GM21576 (cell line): ENCODE data around the gene TMEM174.

Experiments
- ATAC-seq: cut with Tn5 transposase; IDR thresholded peaks from one replicate; pipeline ENCODE4 v1.9.1; 2021; ENCODE audit warnings: mild to moderate bottlenecking, moderate library complexity; ENCODE audit not compliant: unreplicated experiment

Gene TMEM174

DNA sequence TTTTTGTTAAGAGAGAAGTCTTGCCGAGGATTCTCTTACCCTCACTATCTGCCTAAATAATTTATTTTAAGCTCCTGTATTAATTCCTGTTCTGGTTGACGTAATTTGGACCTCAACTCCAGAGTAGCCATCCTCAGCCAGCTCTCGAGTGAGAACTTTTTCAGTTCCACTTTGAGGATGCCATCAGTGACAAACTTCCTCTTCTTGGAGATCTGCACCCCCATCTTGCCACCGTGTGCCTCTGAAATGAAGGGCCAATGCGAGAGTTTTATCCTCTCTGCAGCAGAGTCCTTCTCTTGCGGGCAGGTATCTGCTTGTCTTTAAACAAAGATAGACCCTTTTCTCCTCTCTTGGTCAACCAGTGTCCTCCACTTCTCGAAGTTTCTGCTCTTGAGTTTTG, 19.5 kb upstream of the TMEM174 start:
- ATAC-seq = no peak

DNA sequence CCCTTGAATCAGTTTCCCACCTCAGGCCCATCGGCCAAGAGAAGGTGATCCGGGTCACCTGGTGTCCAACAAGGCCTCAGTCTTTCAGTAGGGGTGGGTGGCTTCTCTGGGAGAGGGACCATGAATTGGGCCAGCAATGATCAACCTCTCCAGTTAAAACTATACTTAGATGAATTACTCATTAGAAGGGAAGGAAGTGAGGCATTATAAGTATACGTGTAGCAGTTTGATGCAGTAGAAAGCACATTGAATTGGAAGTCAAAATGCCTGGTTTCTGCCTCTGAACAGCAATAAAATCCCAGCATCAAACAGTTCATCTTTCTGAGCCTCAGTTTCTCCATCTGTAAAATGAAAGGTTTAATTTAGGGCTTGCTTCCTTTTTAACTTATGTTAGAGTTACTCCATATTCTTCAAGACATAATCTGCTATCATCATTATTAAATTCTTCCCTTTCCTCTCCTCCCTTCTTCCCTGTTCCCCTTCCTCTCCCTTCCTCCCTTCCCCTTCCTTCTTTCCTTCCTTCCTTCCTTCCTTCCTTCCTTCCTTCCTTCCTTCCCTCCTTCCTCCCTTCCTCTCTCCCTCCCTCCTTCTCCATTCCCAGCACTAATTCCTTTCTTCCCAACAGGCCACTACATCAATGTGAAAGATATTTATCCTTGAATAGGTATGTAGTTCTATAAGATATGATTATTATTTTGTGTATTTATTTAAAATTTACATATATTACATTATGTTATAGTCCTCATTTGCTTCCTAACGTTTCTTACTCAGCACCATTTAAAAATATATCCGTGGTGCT, 18.6 kb upstream of the TMEM174 start:
- ATAC-seq = no peak

DNA sequence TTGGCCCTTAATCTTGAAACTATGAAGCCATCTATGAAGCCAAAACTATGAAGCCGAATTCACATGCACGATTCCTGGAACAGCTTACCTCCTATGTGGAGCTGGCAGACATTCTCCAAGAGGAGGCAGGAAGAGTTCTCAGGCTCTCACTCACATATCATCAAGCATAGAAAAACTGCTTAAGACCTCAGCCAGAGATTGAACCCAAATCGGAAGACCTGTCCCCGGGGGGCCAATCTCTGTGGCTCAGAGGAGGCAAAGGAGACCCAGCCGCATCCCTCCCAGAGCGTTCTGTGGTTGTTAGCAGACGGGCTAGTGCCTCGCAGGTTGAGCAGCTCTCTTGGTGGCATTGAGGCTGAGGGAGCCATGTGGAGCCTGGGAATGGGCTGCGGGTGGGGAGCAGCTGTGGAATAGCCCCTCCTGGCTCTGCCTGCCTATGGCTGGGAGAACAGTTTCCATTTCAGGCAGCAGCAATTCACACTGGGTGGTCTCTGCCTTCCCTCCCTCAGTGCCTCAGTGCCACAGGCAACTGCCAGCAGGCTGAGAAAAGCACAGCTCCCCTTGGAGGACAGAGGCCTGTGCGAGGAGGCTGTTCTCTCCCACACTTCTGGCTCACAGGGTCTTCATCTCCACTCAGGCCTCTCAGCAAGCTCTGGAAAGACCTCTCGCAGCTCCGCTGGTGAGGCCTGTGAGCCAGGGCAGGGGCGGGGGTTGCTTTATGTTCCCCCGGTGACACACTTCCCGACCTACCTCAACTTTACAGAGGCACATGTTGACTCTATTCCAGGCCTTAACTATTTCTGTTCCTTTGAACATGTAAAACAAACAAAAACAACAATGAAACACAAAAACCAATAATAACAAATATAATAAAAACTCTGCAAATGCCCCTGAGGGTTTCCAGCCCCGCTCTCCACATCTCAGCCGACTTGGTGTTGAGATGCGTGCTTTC, 17.4 kb upstream of the TMEM174 start:
- ATAC-seq = no peak

DNA sequence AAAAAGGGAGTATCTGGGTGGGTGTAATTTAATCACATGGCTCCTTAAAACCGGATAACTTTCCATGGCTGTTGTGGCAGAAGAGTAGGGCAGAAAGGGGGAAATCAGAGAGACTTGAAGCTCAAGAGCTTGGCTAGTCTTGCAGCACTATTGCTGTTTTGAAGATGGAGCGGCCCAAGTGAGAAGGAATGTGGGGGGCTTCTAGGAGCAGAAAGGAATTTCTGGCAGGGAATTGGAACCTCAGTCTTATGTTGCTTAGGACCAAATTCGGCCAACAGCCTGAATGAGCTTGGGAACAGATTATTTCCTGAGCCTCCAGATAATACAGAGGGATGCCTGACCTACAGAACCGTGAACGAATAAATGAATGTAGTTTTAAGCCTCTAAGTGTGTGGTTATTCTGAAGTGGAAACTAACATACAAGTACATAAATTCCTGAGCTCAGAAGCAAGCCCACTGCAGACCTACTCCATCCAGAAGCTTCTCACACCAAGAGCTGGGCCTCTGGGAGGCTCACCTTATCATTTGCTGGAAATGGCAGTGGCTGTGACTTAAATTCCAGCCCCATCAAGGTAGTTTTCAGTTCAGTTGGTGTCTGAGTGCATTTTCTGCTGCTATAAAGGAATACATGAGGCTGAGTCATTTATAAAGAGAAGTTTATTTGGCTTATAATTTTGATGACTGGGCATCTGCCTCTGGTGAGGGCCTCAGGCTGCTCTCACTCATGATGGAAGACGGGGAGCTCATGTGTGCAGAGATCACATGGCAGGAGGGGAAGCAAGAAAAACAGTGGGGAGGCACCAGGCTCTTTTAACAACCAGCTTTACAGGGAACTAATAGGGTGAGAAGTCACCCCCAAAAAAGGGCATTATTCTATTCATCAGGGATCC, 15.3 kb upstream of the TMEM174 start:
- ATAC-seq = no peak

DNA sequence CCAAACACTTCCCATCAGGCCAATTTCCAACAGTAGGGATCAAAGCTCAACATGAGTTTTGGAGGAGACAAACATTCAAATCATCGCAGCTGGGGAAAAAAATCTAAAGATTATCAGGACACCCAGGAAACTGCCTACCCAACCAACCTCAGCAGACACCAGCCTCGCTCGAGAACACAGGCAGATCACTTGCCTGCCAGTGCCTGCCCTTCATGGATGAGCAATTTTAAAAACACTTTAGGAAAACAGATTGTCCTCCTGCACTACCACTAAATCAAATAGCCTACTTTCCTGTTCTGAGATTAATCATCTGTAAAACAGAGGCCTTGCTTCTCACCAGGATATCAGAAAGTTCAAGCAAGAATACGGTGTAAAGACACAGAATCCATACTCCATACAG, 14.7 kb upstream of the TMEM174 start:
- ATAC-seq = no peak

DNA sequence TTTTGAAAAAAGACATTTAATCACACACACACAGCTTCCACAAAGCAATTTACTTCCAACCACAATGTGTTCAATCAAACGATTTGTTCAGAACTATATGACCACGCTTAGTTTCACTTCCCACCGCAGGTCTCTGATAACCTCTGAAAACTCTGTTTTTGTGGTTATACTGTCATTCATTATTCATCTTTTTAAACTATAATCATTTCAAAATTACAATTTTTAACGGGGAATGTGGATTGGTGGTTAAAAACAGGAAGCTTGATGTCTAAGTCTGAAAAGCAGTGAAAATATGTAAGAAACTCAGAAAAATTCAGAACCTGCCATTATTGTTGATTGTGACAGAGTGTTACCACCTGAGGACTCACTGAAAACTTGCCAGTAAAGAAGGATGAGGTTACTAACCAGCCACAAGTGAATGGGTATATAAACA, 12.7 kb upstream of the TMEM174 start:
- ATAC-seq = peak; percentile 62

DNA sequence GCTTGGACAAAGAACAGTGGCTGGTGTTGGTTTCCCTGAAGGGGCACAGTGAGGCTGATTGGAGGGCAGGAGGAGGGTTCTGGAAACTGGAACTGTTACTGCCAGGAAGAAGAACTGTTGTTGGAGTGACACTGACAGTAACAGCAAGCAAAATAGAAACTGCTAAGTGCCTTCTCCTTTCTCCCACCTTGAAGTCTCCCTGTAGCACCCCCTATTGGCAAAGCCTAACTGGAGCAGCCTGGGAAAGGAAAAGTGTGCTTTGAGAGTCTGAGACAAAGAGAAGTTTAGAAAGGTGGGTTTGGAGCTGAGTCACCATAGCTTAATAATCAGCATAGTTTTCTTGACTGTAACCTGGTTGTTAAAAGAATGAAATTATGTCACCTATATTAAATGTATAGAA, 2.5 kb upstream of the TMEM174 start:
- ATAC-seq = no peak

DNA sequence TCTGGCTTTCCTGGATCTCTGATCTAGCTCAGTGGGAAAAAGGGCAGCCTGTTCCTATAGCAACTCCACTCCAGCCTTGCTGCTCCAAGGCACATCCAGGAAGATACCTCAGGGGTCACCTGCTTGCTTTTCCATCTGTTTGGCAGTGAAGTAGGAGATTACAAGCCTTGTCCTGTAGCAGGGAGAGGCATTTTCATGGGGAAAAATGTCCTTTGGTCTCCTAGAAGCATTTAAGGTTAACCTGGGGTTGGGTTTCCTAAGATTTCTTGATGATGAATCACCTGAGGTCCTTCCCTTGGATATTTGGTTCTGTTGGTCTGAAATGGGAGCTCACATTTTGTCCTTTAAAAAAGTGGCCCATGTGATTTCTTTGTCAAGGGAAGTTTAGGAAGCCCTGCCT, 1.5 kb upstream of the TMEM174 start:
- no peak for ATAC-seq

DNA sequence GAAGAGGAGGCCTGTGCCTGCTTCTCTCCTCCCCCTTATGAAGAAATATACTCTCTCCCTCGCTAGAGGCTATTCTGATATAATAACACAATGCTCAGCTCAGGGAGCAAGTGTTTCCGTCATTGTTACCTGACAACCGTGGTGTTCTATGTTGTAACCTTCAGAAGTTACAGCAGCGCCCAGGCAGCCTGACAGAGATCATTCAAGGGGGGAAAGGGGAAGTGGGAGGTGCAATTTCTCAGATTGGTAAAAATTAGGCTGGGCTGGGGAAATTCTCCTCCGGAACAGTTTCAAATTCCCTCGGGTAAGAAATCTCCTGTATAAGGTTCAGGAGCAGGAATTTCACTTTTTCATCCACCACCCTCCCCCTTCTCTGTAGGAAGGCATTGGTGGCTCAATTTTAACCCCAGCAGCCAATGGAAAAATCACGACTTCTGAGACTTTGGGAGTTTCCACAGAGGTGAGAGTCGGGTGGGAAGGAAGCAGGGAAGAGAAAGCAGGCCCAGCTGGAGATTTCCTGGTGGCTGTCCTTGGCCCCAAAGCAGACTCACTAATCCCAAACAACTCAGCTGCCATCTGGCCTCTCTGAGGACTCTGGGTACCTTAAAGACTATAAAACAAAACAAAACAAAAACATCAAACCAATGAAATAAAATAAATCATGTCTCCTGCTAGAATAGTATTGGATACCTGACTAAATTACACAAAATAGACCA, 1.3 kb downstream of the TMEM174 start:
- ATAC-seq = no peak

DNA sequence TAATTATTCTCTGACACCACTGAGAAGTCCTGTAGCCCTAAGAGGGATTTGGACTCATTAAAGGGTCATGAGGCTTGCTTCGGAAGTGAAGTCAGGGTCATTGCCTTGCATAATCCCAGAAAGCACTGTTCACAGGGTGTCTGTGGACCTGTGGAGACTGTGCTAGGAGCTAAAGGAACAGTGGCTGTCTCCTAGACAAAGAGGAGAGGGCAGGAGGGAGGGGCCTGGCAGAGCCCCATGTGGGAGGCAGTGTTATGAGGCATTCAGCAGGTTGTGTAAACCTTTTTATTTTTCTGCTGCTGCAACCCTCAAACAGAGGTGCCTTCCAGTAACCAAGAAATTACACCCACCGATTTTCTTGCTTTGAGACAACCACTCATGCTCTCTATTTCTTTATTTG, 3.3 kb downstream of the TMEM174 start:
- no peak for ATAC-seq

DNA sequence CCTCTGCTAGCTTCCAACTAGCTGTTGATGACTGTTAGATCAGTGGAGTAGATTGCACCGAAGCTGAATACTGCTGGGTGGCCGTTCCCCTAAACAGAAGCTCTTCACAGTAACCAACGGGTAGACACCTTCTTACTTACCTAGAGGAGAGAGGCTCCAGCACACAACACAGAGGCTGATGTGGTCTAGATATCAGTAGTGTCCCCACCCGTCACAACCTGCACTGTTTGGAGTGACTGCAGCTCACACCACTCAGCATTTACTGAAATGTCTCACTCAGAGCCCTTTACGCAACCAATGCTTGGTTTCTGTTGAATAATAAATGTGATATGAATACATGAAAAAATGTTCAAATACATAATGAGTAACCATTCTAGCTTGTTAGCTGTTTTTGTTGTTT, 5.3 kb downstream of the TMEM174 start:
- ATAC-seq = no peak

DNA sequence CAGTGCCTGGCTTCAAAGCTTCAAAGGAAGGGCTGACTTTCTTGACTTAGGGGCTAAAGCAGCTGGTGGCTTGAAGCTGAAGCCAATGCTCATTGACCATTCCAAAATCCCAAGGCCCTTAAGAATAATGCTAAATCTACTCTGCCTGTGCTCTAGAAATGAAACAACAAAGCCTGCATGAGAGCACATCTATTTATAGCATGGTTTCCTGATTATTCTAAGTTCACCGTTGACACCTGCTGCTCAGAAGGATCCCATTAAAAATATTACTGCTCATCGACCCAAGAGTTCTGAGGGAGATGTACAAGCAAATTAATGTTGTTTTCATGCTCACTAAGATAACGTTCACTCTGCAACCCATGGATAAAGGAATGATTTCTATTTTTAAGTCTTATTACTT, 6.7 kb downstream of the TMEM174 start:
- no peak for ATAC-seq

DNA sequence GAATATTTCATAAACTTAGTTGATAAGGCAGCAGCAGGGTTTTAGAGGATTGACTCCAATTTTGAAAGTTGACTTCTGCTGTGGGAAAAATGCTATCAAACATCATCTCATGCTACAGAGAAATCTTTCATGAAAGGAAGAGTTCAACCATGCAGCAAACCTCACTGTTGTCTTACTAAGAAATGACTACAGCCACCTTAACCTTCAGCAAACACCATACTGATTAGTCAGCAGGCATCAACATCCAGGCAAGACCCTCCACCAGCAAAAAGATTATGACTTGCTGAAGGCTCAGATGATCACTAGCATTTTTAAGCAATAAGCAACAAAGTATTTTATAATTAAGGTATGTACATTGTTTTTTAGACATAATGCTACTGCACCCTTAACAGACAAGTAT, 7.6 kb downstream of the TMEM174 start:
- no peak for ATAC-seq

DNA sequence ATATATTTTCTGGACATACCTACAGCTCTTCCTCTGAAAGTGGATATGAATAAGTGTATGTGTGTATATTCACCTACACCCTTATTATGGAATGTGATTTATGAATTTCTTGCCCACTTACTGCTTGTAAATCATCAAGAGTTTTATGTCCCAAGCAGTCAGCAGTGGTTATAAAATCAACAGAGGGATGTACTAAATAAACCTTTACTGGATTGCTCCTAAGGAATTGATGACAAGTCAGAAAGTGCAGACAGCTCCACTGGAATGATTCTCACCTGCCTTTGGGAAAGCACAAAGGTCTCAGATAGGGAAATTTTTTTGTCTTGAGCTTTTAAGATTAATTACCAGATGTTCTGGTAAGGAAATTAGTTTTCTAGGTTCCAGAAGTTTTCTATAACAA, 9.3 kb downstream of the TMEM174 start:
- no peak for ATAC-seq

DNA sequence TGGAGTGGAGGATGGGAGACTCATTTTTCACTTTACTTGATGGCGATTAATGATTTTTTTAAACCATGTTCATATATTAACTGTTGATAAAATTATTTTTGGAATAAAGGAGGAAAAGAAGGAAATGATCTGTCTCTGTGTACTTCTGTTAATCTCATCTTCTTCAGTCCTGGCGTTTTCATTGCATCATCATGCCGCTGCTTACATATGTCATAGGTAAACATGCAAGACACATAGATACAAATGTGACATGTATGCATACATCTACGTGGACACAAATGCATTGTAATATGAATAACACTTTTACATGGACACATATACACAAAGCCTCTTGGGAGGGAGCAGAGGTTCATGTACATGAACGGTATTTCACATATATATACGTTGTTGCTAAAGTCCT, 10.0 kb downstream of the TMEM174 start:
- ATAC-seq = no peak

DNA sequence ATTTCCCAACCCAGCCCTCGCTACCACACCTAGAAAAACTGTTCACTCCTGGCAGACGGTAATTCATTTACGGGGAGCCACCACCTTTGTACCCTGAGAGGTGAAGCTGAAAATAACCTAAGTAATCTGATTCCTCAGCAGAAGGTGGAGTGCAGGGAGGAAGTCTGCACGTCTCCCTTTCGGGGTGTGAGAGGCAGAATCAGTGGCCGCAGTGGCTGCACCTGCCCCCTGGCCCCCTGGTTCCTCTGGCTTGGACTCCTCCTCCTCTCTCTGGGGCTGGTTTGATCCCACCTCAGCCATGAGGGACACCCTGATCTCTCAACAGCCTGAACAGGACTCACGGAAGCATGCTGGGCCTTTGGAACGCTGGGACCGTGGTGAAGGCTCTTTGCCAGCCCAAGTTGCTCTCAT, 10.5 kb downstream of the TMEM174 start:
- ATAC-seq = no peak

DNA sequence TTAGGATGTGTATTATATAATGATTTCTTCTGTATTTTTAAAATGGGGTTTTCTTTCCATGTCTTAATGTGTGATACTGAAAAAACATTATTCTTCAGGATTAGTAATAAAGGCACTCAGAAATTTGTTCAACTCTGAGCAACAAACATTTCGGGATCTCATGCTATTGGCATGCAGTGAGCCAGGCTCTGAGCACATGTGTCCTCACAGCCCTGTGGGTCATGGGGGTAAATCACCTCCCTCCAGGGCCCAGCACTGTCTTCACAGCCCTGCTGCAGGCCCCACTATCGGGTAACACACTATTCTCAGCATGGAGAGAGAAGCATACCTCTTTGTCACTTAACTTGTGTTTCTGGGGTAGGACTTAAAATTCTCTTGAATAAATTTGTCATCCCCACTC, 14.0 kb downstream of the TMEM174 start:
- no peak for ATAC-seq

DNA sequence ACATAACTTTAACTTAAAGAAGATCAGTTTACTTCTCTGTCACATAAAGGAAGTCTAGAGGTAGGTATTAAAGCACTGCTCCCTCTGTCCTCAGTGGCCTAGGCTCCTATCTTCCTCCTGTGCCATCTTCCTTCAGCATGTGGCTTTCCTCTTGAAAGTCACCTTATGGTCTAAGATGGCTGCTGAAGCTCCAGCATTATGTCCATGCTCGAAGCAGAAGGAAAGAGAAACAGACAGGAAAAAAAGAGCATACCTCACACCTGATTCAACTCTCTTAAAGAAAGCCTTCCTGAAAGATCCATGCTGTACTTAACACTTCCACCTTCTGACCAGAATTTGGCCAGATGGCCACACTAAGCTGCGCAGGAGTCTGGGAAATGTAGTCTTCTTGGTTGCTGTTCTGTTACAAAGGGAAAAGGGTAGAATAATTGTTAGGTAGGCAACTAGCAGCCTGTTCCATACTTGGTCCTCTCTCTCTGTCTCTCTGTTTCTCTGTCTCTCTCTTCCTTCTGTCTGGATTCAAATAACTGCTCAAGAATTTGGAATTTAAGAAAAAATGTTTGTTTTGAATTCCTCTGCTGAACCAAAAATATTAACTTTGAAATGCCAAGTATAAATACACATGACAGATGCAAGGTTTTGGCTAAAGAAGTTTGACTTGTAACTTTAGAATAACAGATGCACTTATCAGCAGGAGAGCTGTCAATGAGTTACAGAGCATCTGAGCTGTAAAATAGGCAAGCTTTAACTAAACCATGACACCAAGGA, 16.0 kb downstream of the TMEM174 start:
- ATAC-seq = no peak

DNA sequence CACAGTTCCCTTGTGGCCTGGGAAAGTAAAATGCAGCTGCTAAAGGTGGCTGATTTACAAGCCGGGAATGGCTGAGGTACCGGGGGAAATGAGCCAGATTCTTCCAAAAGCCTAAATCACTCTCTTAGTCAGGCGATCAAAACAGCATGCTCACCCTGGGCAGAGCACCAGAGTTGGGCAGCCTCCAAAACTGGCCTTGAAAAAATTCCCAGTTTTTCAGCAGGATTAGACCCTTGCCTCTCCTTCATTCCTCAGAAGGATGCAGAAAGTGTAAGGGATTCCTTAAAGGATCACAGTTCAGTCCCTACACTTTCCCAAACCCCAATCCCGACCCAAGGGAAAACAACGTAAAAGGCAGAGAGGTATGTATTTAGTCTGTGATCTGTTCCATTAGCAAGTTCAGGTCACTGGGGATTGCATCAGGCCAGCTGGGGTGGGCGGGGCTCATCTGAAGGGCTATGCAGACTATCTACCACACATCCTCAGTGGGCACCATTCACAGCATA, 16.9 kb downstream of the TMEM174 start:
- no peak for ATAC-seq
